Choroid plexus epithelial cell (primary cell): ENCODE data around the gene AP3S2.
A peak's percentile ranks its signal among the peaks of the same experiment; 100 is the strongest.

Experiments used
- DNase-seq: peaks from one replicate; pipeline ENCODE4 v3.0.0-alpha.2; 2010; ENCODE audit warnings: low read depth
- H3K4me3 ChIP-seq: 2 replicates; pipeline ENCODE4 v1.5.1; 2011; ENCODE audit warnings: low read depth, mild to moderate bottlenecking, control low read depth, low read length, moderate library complexity
- CTCF ChIP-seq: conservative IDR thresholded peaks from 2 replicates; pipeline ENCODE4 v1.5.1; 2011; ENCODE audit warnings: low read depth, mild to moderate bottlenecking, control low read depth, inconsistent platforms, low read length, moderate library complexity

Gene AP3S2

GRCh38 chr15:89813381-89814111 lies 80.2 kb downstream of the AP3S2 start:
- TF ChIP-seq CTCF: no peak
- DNase-seq: no peak
- H3K4me3 ChIP-seq: peak overlapping the region; percentile 84

- peak overlapping the region; percentile 84 for H3K4me3 ChIP-seq
- no peak for DNase-seq
- TF ChIP-seq CTCF: no peak
Observed at GRCh38 chr15:89812847-89813320, 80.9 kb downstream of the AP3S2 start.

- peak overlapping the region; percentile 84 for H3K4me3 ChIP-seq
- DNase-seq: peak; percentile 79
- TF ChIP-seq CTCF: no peak
Observed at GRCh38 chr15:89812011-89812846, 81.6 kb downstream of the AP3S2 start.

GRCh38 chr15:89810837-89811236 lies 83.0 kb downstream of the AP3S2 start:
- DNase-seq: no peak
- no peak overlapping the region for H3K4me3 ChIP-seq
- no peak for TF ChIP-seq CTCF

GRCh38 chr15:89809787-89810148 lies 84.0 kb downstream of the AP3S2 start:
- no peak for TF ChIP-seq CTCF
- H3K4me3 ChIP-seq: no peak overlapping the region

GRCh38 chr15:89809093-89809786 lies 84.6 kb downstream of the AP3S2 start:
- no peak overlapping the region for H3K4me3 ChIP-seq
- no peak for TF ChIP-seq CTCF
- DNase-seq: peak; percentile 47

More at GRCh38 chr15:89809787-89810148, 84.0 kb downstream of the AP3S2 start:
- DNase-seq: no peak
